Neural progenitor cell (in vitro differentiated cells): ENCODE results near the gene TEKT2. TPM values are rescaled to one million over a fixed set of nuclear protein-coding genes. Genes with fewer than 3 reads are reported as not detected.
A peak's percentile ranks its signal among the peaks of the same experiment; 100 is the strongest.

Source experiments
- DNase-seq: peaks from one replicate; pipeline ENCODE4 v3.0.0-alpha.2; 2016; ENCODE audit warnings: low spot score
- H2AFZ ChIP-seq: fragments of 200-600 bp; sonication (generic); replicated peaks from 2 replicates; pipeline ENCODE4 v1.6.1; 2016; ENCODE audit warnings: antibody characterized with exemption
- H3F3A ChIP-seq: fragments of 200-600 bp; sonication (generic); 2 replicates; pipeline ENCODE4 v1.6.1; 2016; ENCODE audit warnings: antibody characterized with exemption, low read depth
- H3K27ac ChIP-seq: fragments of 200-600 bp; sonication (generic); 2 replicates; pipeline ENCODE4 v1.5.1; 2016; ENCODE audit warnings: mild to moderate bottlenecking
- H3K27me3 ChIP-seq: fragments of 200-600 bp; sonication (generic); 2 replicates; pipeline ENCODE4 v1.6.1; 2016; ENCODE audit warnings: mild to moderate bottlenecking, moderate library complexity
- H3K36me3 ChIP-seq: fragments of 200-600 bp; sonication (generic); 2 replicates; pipeline ENCODE4 v1.5.1; 2016
- H3K4me1 ChIP-seq: fragments of 200-600 bp; sonication (generic); 2 replicates; pipeline ENCODE4 v1.6.1; 2016; ENCODE audit warnings: mixed run types
- H3K4me2 ChIP-seq: fragments of 200-600 bp; sonication (generic); 2 replicates; pipeline ENCODE4 v1.6.1; 2016
- H3K4me3 ChIP-seq: fragments of 200-600 bp; sonication (generic); 2 replicates; pipeline ENCODE4 v1.5.1; 2016
- H3K79me2 ChIP-seq: fragments of 200-600 bp; sonication (generic); 2 replicates; pipeline ENCODE4 v1.6.1; 2016; ENCODE audit warnings: low read depth
- H3K9ac ChIP-seq: fragments of 200-600 bp; sonication (generic); 2 replicates; pipeline ENCODE4 v1.6.1; 2016
- H3K9me3 ChIP-seq: fragments of 200-600 bp; sonication (generic); 2 replicates; pipeline ENCODE4 v1.5.1; 2016; ENCODE audit warnings: low read depth
- H4K20me1 ChIP-seq: fragments of 200-600 bp; sonication (generic); 2 replicates; pipeline ENCODE4 v1.6.1; 2016; ENCODE audit warnings: low read depth
- H3K27ac Mint-ChIP-seq: 3 replicates; pipeline ENCODE4 v1.8.0; 2021; ENCODE audit warnings: mixed read lengths
- H3K27me3 Mint-ChIP-seq: 2 replicates; pipeline ENCODE4 v1.8.0; 2022; ENCODE audit warnings: low read depth, mild to moderate bottlenecking, inconsistent platforms, moderate library complexity, mixed read lengths; ENCODE audit not compliant: insufficient read depth
- H3K36me3 Mint-ChIP-seq: 3 replicates; pipeline ENCODE4 v1.8.0; 2021; ENCODE audit warnings: mixed read lengths
- H3K4me1 Mint-ChIP-seq: 3 replicates; pipeline ENCODE4 v1.8.0; 2021; ENCODE audit warnings: mixed read lengths
- H3K4me3 Mint-ChIP-seq: 3 replicates; pipeline ENCODE4 v1.8.0; 2021; ENCODE audit warnings: mild to moderate bottlenecking, moderate library complexity, mixed read lengths
- H3K9me3 Mint-ChIP-seq: 3 replicates; pipeline ENCODE4 v1.8.0; 2020; ENCODE audit warnings: mixed read lengths
- CTCF ChIP-seq: fragments of 200-600 bp; sonication (generic); IDR thresholded peaks from 2 replicates; pipeline ENCODE4 v1.5.1; 2017; ENCODE audit warnings: antibody characterized with exemption, mild to moderate bottlenecking
- EZH2 ChIP-seq: fragments of 200-600 bp; sonication (generic); IDR thresholded peaks from 2 replicates; pipeline ENCODE4 v1.6.1; 2017; ENCODE audit warnings: antibody characterized with exemption, mild to moderate bottlenecking, moderate library complexity
- EZH2phosphoT487 ChIP-seq: fragments of 200-600 bp; sonication (generic); IDR thresholded peaks from 2 replicates; pipeline ENCODE4 v1.6.1; 2017; ENCODE audit warnings: antibody characterized with exemption
- total RNA-seq: library from RNA; depleted of rRNA; stranded (reverse); fragments of >200 nt; gene quantifications from 2 replicates; pipeline ENCODE4 v1.2.3, GENCODE V29; 2015; ENCODE audit warnings: low replicate concordance

TEKT2 gene
- total RNA-seq, 1 donor from 2014 or later: 2.7 TPM

- peaks cover 3% of the 10 kb centered on the region for H3K4me1 ChIP-seq
- H3K79me2 ChIP-seq: peaks cover 22% of the 10 kb centered on the region
- no peak overlapping the region for H3K4me3 ChIP-seq
- Mint-ChIP-seq H3K27me3 (peaks cover 3% of the 10 kb centered on the region), H3K27ac (no peak overlapping the region), H3K9me3 (no peaks in the 10 kb centered on the region), H3K4me1 (peaks cover 17% of the 10 kb centered on the region), H3K4me3 (peak overlapping the region; percentile 67), H3K36me3 (peaks cover 14% of the 10 kb centered on the region)
- H3K4me2 ChIP-seq: no peak overlapping the region
- H2AFZ ChIP-seq: no peak overlapping the region
- no peak for DNase-seq
- H4K20me1 ChIP-seq: peaks cover 10% of the 10 kb centered on the region
- H3K9me3 ChIP-seq: no peaks in the 10 kb centered on the region
- H3K9ac ChIP-seq: no peak overlapping the region
- peaks cover 18% of the 10 kb centered on the region for H3F3A ChIP-seq
- H3K36me3 ChIP-seq: no peaks in the 10 kb centered on the region
- H3K27ac ChIP-seq: no peak overlapping the region
- no peaks in the 10 kb centered on the region for H3K27me3 ChIP-seq
- TF ChIP-seq EZH2phosphoT487 (no peak), EZH2 (no peak), CTCF (no peak)
These were observed 7.8 kb downstream of the TEKT2 start for GRCh38 chr1:36091698-36092097.

- Histone ChIP-seq H3K4me1 (peaks cover 3% of the 10 kb centered on the region), H3K27ac (no peak overlapping the region), H3K27me3 (no peaks in the 10 kb centered on the region), H3K4me2 (no peak overlapping the region), H4K20me1 (peaks cover 10% of the 10 kb centered on the region), H3K9ac (no peak overlapping the region), H3K9me3 (no peaks in the 10 kb centered on the region), H3F3A (peaks cover 20% of the 10 kb centered on the region), H3K79me2 (peaks cover 22% of the 10 kb centered on the region), H2AFZ (no peak overlapping the region), H3K36me3 (no peaks in the 10 kb centered on the region), H3K4me3 (no peak overlapping the region)
- TF ChIP-seq EZH2: no peak
- no peak for TF ChIP-seq CTCF
- no peak for TF ChIP-seq EZH2phosphoT487
- DNase-seq: no peak
- H3K27me3 Mint-ChIP-seq: peaks cover 2% of the 10 kb centered on the region
- H3K9me3 Mint-ChIP-seq: no peaks in the 10 kb centered on the region
- peak overlapping the region; percentile 76 for H3K27ac Mint-ChIP-seq
- H3K4me3 Mint-ChIP-seq: no peak overlapping the region
- H3K36me3 Mint-ChIP-seq: peaks cover 13% of the 10 kb centered on the region
- H3K4me1 Mint-ChIP-seq: peaks cover 13% of the 10 kb centered on the region
These were observed 8.4 kb downstream of the TEKT2 start for GRCh38 chr1:36092166-36092797.

- H3K4me1 Mint-ChIP-seq: peaks cover 13% of the 10 kb centered on the region
- H3K27ac Mint-ChIP-seq: no peak overlapping the region
- Histone ChIP-seq H4K20me1 (peaks cover 10% of the 10 kb centered on the region), H2AFZ (no peak overlapping the region), H3K9me3 (no peaks in the 10 kb centered on the region), H3F3A (peaks cover 20% of the 10 kb centered on the region), H3K27me3 (no peaks in the 10 kb centered on the region), H3K79me2 (peaks cover 22% of the 10 kb centered on the region), H3K27ac (no peak overlapping the region), H3K36me3 (no peaks in the 10 kb centered on the region), H3K4me2 (no peak overlapping the region), H3K9ac (no peak overlapping the region), H3K4me1 (peaks cover 3% of the 10 kb centered on the region), H3K4me3 (no peak overlapping the region)
- H3K36me3 Mint-ChIP-seq: peaks cover 13% of the 10 kb centered on the region
- H3K27me3 Mint-ChIP-seq: peaks cover 2% of the 10 kb centered on the region
- H3K9me3 Mint-ChIP-seq: no peaks in the 10 kb centered on the region
- H3K4me3 Mint-ChIP-seq: no peak overlapping the region
- TF ChIP-seq CTCF (no peak), EZH2 (no peak), EZH2phosphoT487 (no peak)
- no peak for DNase-seq
These were observed 8.9 kb downstream of the TEKT2 start for GRCh38 chr1:36092798-36093185.
